ENCODE results near the gene CPVL.

DNA sequence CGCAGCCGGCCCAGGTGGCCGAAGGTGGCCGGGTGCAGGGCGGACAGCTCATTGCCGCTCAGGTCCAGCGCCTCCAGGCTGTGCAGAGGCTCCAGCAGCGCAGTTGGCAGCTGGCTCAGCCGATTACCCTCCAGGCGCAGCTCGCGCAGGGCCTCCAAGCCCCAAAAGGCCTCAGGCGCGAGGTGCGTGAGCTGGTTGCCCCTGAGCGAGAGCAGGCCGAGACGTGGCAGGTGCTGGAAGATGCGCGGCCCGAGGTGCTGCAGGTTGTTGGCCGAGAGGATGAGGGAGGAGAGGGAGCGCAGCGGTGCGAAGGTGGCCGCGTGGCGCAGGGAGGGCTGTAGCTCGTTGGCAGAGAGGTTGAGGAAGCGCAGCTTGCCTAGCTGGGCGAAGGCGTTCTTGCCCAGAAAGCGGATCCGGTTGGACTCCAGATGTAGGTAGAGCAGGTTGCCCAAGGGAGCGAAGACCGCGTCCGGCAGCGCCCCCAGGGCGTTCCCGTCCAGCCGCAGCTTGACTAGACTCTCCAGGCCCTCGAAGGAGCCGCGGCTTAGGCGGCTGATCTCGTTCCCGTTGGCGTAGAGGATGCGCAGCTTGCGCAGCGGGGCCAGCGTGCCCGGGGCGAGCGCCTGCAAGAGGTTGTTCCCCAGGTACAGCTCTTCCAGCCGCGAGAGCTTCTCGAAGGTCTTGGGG, 189.1 kb downstream of the CPVL start:
- TF ChIP-seq EZH2 (IDR thresholded peaks at IDR 0.05; ENCODE audit: low read depth, unreplicated experiment): peak; percentile 55
- TF ChIP-seq, protein P1, sequence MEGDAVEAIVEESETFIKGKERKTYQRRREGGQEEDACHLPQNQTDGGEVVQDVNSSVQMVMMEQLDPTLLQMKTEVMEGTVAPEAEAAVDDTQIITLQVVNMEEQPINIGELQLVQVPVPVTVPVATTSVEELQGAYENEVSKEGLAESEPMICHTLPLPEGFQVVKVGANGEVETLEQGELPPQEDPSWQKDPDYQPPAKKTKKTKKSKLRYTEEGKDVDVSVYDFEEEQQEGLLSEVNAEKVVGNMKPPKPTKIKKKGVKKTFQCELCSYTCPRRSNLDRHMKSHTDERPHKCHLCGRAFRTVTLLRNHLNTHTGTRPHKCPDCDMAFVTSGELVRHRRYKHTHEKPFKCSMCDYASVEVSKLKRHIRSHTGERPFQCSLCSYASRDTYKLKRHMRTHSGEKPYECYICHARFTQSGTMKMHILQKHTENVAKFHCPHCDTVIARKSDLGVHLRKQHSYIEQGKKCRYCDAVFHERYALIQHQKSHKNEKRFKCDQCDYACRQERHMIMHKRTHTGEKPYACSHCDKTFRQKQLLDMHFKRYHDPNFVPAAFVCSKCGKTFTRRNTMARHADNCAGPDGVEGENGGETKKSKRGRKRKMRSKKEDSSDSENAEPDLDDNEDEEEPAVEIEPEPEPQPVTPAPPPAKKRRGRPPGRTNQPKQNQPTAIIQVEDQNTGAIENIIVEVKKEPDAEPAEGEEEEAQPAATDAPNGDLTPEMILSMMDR (conservative IDR thresholded peaks at IDR 0.05; ENCODE audit: low read depth in 2 of 2): no peak
